Fibroblast of mammary gland (primary cell): ENCODE results near the gene ILRUN.
"Not testable (repeated sequence)": the region's sequence is repeated elsewhere in the genome, so short reads cannot be mapped to it uniquely, and the experiment has no call there.

ENCODE experiments used
- DNase-seq: peaks from one replicate; pipeline ENCODE4 v3.0.0-alpha.2; 2010; ENCODE audit warnings: low read depth
- H3K4me3 ChIP-seq: 2 replicates; pipeline ENCODE4 v1.5.1; 2011; ENCODE audit warnings: low read depth, mild to moderate bottlenecking, low read length, moderate library complexity; ENCODE audit not compliant: control insufficient read depth
- CTCF ChIP-seq: conservative IDR thresholded peaks from 2 replicates; pipeline ENCODE4 v1.5.1; 2011; ENCODE audit warnings: low read depth, low read length, inconsistent platforms; ENCODE audit not compliant: control insufficient read depth, insufficient read depth

The ILRUN gene

DNA sequence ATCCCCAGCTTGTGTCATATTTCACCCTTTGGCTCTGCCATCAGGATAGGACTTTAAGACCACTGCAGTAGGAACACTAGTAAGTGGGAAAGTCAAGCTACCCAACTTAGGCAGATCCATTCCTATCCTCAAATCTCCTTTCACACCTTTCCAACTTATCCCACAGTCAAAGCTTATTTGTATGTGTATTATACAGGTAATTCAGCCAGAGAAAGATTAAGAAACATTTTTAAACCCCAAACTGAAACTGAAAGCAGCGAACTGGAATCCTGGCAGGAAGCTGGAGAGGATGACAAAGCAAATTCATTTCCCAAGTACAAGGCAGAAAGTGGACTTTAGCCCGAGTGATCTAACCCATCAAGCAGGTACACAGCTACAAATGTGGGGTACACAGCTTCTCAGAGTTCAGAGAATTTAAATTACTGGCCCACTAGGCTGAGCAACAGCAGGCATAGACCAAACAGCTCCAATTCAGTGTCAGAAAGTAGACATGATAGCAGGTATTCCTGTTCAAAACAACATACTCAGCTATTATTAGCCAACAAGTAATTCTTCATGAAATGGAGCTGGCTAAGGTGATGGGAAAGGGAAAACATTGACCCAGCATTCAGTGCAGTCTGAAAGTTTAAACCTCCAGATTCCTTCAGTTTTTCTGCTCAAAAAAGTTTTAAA, 39.1 kb downstream of the ILRUN start:
- no peak for TF ChIP-seq CTCF
- H3K4me3 ChIP-seq: peak overlapping the region; percentile 60
- peak; percentile 90 for DNase-seq

DNA sequence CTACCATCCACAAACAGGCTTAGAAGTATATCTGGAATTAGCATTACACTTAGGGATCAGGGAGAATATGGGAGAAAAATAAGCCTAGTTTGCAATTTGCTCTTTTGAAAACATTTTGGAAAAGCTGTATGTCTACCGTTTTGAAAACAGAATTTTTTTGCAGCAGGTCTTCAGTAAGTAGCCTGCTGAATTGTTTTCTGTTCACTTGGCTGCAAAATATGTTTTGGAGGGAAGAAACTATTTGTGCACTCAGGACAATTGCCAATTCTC, 39.6 kb downstream of the ILRUN start:
- TF ChIP-seq CTCF: no peak
- DNase-seq: no peak
- peak overlapping the region; percentile 60 for H3K4me3 ChIP-seq

DNA sequence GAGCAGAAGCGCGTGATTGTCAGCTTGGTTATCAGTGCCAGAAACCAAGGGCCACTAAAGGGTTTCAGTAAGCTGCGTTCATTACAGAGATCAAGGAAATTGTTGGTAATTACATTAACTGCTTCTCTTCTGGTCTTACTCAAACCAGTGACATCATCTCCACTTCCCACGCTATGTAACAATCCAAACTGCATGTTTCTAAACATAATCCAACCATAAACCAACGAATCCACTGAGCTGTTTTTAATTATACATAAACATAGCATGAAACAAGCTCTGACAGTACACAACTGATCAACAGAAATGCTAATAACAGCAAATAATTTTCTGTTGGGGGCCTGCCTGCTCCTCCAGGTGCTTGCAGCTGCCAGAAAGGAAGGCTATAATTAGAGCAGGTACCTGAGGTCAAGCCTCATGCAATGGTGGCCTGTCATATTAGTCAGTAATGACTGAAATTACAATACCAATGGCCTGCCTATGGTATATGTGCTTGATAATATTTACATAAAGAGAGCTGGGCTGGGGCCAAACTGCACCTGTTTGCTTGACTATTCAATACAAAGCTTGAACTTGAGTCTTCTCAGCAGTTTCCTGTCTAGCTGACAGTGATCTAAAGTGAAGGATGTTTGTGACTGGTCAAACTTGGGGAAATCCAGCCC, 40.1 kb downstream of the ILRUN start:
- DNase-seq: peak; percentile 92
- peak overlapping the region; percentile 60 for H3K4me3 ChIP-seq
- no peak for TF ChIP-seq CTCF

GRCh38 chr6:34655876-34656377, 40.6 kb downstream of the ILRUN start:
- DNase-seq, H3K4me3 ChIP-seq: not testable (repeated sequence)

DNA sequence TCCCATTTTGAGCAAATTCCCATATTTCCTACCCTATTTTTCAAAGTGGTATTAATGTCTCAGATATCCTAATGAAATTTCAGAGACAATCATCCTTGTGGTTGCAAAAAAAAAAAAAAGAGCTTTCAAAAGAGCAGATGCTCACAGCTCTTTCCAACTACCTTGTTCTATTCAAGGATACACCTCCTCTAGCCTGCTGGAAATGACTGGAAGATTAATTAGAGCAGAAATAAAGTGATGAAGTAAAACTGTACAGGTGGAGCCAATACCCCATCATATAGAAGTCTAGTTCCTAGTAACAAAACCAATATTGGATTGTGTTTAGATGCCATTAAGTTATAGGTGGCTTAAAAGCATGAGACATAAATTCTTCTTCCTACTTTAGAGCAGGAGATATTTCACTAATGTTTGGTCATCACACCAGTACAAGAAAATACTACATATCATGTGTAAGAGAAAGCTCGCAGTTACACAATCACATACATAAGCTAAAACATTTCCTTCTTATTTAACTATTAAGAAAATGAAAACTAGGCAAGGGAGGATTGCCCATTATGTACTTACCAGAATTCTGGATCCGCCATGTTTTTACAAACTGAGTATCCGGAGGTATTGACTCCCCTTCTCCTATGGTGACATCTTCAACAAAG, 42.4 kb downstream of the ILRUN start:
- DNase-seq: no peak
- TF ChIP-seq CTCF: no peak
- H3K4me3 ChIP-seq: no peak overlapping the region

- no peak overlapping the region for H3K4me3 ChIP-seq
- no peak for DNase-seq
- TF ChIP-seq CTCF: no peak
These were observed 44.3 kb downstream of the ILRUN start for GRCh38 chr6:34652263-34652662.

DNA sequence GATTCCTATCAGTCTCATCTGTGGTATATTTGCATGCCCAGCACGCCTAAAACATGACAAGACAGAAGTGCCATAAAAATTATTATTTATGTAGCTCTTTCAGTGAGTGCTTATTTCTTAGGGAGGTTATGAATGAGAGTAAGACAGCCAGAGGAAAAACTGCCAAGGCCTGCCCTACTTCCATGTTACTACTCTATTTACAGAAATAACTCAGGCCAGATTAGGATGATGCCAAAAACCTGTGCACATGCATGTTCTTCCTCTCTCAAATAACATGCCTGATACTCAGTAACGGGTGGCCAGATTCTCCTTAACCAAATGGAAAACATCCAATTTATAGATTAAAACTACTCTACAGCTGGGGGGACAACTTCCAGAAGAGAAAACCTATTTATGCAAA, 45.7 kb downstream of the ILRUN start:
- DNase-seq: no peak
- TF ChIP-seq CTCF: no peak
- H3K4me3 ChIP-seq: no peak overlapping the region

DNA sequence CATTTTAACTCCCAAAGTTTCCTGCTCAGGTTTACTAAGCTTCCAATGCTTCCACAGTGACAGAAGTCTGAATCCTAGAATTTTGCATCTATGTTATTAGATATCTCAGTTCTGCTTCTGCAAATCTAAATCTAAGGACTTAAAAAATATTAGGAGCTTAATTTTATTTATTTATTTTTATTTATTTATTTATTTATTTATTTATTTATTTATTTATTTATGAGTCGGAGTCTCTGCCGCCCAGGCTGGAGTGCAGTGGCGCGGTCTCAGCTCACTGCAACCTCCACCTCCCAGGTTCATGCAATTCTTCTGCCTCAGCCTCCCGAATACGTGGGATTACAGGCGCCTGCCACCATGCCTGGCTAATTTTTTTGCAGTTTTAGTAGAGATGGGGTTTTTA, 46.3 kb downstream of the ILRUN start:
- H3K4me3 ChIP-seq, DNase-seq: not testable (repeated sequence)
